ENCODE results near the gene ABO. TPM values are rescaled to one million over a fixed set of nuclear protein-coding genes. Genes with fewer than 3 reads are reported as not detected.

ABO gene
- total and polyA plus RNA-seq, 2 donors (not counting 3 experiments of a cell fraction or from before 2014, with no cell fraction given) = not detected

DNA sequence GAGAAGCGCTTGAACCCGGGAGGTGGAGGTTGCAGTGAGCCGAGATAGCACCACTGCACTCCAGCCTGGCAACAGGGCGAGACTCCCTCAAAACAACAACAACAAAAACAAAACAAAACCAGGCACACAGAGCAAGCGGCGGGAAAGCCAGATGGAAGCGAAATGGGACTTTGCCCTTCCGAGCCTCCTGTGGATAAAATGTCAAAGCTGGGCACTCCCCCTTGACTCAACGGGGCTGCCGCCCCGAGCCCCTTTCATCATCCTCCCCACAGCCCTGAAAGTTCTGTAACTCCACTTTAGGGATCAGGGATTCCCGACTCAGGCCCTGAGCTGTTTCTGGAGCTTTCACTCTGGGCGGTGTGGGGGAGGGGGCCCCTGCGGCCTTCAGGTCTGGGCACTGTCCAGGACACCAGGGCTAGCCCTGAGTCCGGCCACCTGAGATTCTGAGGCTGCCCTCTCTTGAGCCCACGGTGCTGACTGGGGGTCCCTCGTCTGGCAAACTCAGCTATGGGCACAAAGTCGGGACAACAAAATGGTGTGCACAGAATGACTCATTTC lies 35.4 kb downstream of the ABO start:
- no peaks in the 10 kb centered on the region for H3K9me1 ChIP-seq (replicated peaks; ENCODE audit: control insufficient read depth, extremely low read depth, insufficient read depth, low read length)
- H3K4me1 ChIP-seq (ENCODE audit: control insufficient read depth, extremely low read depth, insufficient read depth, low read length) = peaks cover 16% of the 10 kb centered on the region
- no peak for FAIRE-seq
- no peaks in the 10 kb centered on the region for H4K20me1 ChIP-seq (replicated peaks; ENCODE audit: control insufficient read depth, extremely low read depth, insufficient read depth, low read length)
- H3K9me3 ChIP-seq (replicated peaks; ENCODE audit: control insufficient read depth, insufficient read depth, low read length) = no peaks in the 10 kb centered on the region
- intact Hi-C loops (cut with micrococcal nuclease) (loop anchor here (1.0 to 2.0 kb wide), 3 partner anchors 53 to 247 kb away; no protein-coding TSS in a partner anchor), dilution Hi-C loops (cut with MboI; ENCODE audit: extremely low pct_ligation_motif_present, low sequenced_read_pairs) (no loop called here)
- no peaks in the 10 kb centered on the region for H3K36me3 ChIP-seq (ENCODE audit: control insufficient read depth in 2 of 2, extremely low read depth in 1 of 2, insufficient read depth in 2 of 2, low read length in 2 of 2)
- no peak overlapping the region for H3K27ac ChIP-seq (ENCODE audit: insufficient read depth, low read depth, low read length)
- no peak for DNase-seq (ENCODE audit: low read depth, low spot score)
- TF ChIP-seq POLR2AphosphoS5 (IDR thresholded peaks at IDR 0.05; ENCODE audit: insufficient read depth, low read depth, low read length) = no peak
- no peak for TF ChIP-seq POLR2A (IDR thresholded peaks at IDR 0.05; ENCODE audit: low read depth, low read length)
- TF ChIP-seq, protein P1, sequence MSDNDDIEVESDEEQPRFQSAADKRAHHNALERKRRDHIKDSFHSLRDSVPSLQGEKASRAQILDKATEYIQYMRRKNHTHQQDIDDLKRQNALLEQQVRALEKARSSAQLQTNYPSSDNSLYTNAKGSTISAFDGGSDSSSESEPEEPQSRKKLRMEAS (IDR thresholded peaks at IDR 0.05; ENCODE audit: insufficient read depth, insufficient read length) = no peak
- TF ChIP-seq JUN (IDR thresholded peaks at IDR 0.05; ENCODE audit: borderline replicate concordance, insufficient read depth, insufficient read length, low read depth) = no peak
- TF ChIP-seq FOS (IDR thresholded peaks at IDR 0.05; ENCODE audit: borderline replicate concordance, insufficient read depth, low read length) = no peak
- no peak for TF ChIP-seq GATA2 (IDR thresholded peaks at IDR 0.05; ENCODE audit: insufficient read depth, insufficient read length, low read depth, low read length)
- no peak for TF ChIP-seq EZH2 (IDR thresholded peaks at IDR 0.05; ENCODE audit: borderline replicate concordance, low read depth, low read length, severe bottlenecking)
- no peak for TF ChIP-seq MYC (IDR thresholded peaks at IDR 0.05; ENCODE audit: low read depth, low read length)
- TF ChIP-seq, protein P2, sequence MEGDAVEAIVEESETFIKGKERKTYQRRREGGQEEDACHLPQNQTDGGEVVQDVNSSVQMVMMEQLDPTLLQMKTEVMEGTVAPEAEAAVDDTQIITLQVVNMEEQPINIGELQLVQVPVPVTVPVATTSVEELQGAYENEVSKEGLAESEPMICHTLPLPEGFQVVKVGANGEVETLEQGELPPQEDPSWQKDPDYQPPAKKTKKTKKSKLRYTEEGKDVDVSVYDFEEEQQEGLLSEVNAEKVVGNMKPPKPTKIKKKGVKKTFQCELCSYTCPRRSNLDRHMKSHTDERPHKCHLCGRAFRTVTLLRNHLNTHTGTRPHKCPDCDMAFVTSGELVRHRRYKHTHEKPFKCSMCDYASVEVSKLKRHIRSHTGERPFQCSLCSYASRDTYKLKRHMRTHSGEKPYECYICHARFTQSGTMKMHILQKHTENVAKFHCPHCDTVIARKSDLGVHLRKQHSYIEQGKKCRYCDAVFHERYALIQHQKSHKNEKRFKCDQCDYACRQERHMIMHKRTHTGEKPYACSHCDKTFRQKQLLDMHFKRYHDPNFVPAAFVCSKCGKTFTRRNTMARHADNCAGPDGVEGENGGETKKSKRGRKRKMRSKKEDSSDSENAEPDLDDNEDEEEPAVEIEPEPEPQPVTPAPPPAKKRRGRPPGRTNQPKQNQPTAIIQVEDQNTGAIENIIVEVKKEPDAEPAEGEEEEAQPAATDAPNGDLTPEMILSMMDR (IDR thresholded peaks at IDR 0.05; ENCODE audit: extremely low read depth in 1 of 2, insufficient read depth in 1 of 2, low read depth in 1 of 2, low read length in 2 of 2) = no peak
- H2AFZ ChIP-seq (ENCODE audit: low read depth, low read length) = no peak overlapping the region
- CTCF ChIA-PET = interaction anchor here (1.0 to 4.4 kb wide), 12 partner anchors 9 to 247 kb away, joined by 3 to 42 read pairs (median 6); no protein-coding TSS in a partner anchor
- no peak overlapping the region for H3K4me2 ChIP-seq (ENCODE audit: insufficient read depth, low read length)
- no peak overlapping the region for H3K4me3 ChIP-seq (replicated peaks in 1 of 3; ENCODE audit: insufficient read depth in 1 of 3, low read depth in 1 of 3, low read length in 3 of 3)
- POLR2A ChIA-PET = no interaction called here
- H3K79me2 ChIP-seq (ENCODE audit: control insufficient read depth, insufficient read depth, low read length) = no peaks in the 10 kb centered on the region
- no peak overlapping the region for H3K9ac ChIP-seq (replicated peaks; ENCODE audit: extremely low read depth, insufficient read depth, low read length)
- H3K27me3 ChIP-seq (ENCODE audit: control insufficient read depth in 2 of 2, insufficient read depth in 2 of 2, low read length in 2 of 2) = peaks cover 2 to 6% of the 10 kb centered on the region in 2 experiments
- BruUV-seq (replicated peaks) = no TSS peak

Measured in endothelial cell of umbilical vein (primary cell).